Astrocyte of the spinal cord (primary cell): Measurements from ENCODE around the gene SLC5A4.

ENCODE experiments used
- DNase-seq: peaks from one replicate; pipeline ENCODE4 v3.0.0; 2011; ENCODE audit warnings: low read depth, low spot score
- H3K4me3 ChIP-seq: 2 replicates; pipeline ENCODE4 v1.5.1; 2011; ENCODE audit warnings: low read depth, mild to moderate bottlenecking, low read length, moderate library complexity
- in situ Hi-C: cut with HindIII; loops from 2 replicates; pipeline ENCODE4 v1.10.0; 2017; ENCODE audit warnings: low sequenced_read_pairs
- TF ChIP-seq, protein P1 (sequence below): IDR thresholded peaks from 2 replicates; pipeline ENCODE4 v1.5.1; 2012; ENCODE audit warnings: low read depth, mild to moderate bottlenecking, low read length, inconsistent platforms

SLC5A4 gene

DNA sequence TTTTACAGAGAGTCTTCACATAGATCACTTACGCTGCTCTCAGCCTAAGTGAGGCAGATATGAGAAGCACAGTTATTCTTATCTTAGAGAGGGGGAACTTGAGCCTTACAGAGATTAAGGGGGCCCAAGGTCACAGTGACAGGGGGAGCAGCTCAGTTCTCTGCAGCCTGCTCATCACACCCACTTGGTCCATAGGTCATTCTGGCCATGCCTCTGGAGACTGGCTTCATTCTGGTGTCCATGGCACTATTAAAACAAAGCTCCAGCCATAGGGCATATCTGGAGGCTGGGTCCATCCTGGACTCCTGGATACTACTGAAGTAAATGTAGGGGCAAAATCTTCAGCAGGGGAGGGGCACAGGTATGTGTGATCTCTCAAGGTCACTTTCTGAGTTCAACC lies 5.9 kb downstream of the SLC5A4 start:
- no peak overlapping the region for H3K4me3 ChIP-seq
- TF ChIP-seq, protein P1, sequence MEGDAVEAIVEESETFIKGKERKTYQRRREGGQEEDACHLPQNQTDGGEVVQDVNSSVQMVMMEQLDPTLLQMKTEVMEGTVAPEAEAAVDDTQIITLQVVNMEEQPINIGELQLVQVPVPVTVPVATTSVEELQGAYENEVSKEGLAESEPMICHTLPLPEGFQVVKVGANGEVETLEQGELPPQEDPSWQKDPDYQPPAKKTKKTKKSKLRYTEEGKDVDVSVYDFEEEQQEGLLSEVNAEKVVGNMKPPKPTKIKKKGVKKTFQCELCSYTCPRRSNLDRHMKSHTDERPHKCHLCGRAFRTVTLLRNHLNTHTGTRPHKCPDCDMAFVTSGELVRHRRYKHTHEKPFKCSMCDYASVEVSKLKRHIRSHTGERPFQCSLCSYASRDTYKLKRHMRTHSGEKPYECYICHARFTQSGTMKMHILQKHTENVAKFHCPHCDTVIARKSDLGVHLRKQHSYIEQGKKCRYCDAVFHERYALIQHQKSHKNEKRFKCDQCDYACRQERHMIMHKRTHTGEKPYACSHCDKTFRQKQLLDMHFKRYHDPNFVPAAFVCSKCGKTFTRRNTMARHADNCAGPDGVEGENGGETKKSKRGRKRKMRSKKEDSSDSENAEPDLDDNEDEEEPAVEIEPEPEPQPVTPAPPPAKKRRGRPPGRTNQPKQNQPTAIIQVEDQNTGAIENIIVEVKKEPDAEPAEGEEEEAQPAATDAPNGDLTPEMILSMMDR: no peak
- DNase-seq: no peak
- in situ Hi-C loops: no loop called here

DNA sequence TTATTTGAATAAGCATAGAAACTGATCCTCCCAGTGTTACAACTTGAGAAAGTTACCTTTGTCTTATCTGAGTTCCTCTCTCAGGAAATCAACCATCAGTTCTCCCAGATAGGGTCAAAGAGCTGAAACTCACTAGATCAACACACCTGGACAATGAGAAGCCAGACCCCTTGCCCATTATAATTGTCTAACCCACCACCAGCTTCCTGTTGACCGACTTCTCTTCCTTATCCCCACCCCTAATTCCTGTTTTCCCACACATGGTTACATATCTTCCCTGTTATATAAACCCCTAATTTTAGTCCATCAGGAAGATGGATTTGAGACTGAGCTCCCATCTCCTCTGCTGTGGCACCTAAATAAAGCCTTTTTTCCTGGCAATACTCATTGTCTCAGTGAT lies 6.9 kb downstream of the SLC5A4 start:
- no peak for DNase-seq
- H3K4me3 ChIP-seq: no peak overlapping the region
- in situ Hi-C loops: no loop called here
- TF ChIP-seq, protein P1: no peak

DNA sequence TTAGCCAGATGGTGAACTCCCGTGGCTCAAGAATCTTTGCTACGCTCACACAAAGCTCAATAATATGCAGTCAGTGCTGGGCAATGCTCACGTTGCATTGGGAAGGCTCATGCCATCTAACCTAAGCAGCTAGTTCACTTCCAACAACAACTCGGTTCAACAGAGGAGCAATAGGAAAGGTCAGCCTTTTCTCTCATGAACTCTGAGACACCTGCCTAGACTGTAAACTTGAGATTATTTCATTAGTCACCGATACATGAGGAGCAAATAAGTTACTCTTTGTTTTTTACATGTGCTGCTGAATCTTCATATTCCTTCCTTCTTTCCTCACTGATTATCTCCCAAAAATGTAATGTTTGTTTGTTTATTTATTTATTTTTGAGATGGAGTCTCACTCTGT lies 9.0 kb downstream of the SLC5A4 start:
- in situ Hi-C loops: no loop called here
- TF ChIP-seq, protein P1: no peak
- no peak overlapping the region for H3K4me3 ChIP-seq
- no peak for DNase-seq

DNA sequence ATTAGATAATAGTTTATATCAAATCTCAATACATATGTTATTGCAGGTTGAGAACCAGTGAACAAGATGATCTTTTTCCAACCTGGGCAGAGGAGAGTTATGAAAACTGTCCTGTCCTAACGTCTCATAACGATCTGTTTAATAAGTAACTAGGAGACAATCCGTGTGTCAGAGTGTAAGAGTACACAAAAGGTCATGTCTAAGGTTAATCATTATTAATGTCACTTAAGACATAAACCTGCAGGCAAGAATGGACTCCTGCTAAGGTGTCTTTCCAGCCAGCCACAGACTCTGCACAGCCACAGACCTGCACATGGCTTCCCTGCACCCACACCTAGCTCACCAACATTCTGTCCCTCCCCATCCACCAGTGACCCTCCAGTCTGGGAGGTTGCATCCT lies 10.1 kb downstream of the SLC5A4 start:
- DNase-seq: no peak
- in situ Hi-C loops: no loop called here
- no peak overlapping the region for H3K4me3 ChIP-seq
- TF ChIP-seq, protein P1: no peak

DNA sequence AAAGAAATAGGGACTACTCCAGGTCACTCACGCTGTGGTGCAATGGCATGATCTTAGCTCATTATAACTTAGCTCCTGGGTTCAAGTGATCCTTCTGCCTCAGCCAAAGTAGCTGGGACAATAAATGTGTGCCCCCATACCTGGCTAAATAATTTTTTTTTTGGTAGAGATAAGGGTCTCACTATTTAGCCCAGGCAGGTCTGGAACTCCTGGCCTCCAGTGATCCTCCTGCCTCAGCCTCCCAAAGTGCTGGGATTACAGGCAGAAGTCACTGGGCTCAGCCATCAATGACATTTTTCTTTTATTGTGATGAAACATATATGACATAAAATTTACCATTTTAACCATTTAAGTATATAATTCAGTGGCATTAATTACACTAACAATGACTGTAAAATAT lies 10.6 kb downstream of the SLC5A4 start:
- H3K4me3 ChIP-seq: no peak overlapping the region
- in situ Hi-C loops: no loop called here
- TF ChIP-seq, protein P1: no peak
- DNase-seq: no peak

DNA sequence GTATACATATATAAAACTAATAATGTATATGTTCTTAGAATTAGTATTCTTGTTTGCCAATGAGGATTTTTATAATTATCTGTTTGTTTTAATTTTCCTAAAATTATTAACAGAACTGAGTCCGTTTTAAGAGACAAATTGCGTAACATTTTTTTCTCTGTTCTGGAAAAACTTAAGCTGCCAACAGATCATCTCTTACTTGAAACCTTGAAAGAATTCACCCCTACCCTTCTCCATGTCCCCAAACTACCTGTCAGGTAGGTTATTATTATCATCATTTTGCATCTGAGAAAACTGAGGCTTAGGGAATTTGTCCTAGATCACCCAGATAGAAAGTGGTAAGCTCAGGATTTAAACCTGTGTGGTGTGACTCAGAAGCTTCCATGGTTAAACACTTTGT lies 14.7 kb downstream of the SLC5A4 start:
- no peak for DNase-seq
- H3K4me3 ChIP-seq: no peak overlapping the region
- TF ChIP-seq, protein P1: no peak
- in situ Hi-C loops: no loop called here

DNA sequence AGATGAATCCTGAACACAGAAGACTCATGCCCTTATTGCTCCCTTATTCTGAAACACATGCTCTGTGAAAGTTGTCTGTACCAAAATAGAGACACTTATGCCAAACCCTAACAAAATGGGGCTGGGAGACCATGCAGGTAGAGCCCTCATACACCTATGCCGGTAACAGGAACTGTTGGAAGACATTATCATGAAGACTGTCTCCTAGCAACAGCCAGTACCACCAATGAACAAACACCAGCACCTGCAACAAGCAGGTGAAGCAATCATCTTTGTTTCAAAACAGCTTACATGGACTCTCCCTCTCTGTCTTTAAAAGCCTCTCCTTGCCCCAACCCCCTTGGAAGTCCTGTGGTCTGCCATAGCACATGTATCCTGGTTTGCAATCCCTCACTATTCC lies 17.2 kb downstream of the SLC5A4 start:
- H3K4me3 ChIP-seq: no peak overlapping the region
- in situ Hi-C loops: no loop called here
- TF ChIP-seq, protein P1: no peak
- DNase-seq: no peak
